Smooth muscle cell of the umbilical artery (primary cell): ENCODE results near the gene SPEM1. TPM values are rescaled to one million over a fixed set of nuclear protein-coding genes. Genes with fewer than 3 reads are reported as not detected.

ENCODE experiments used
- total RNA-seq: library from RNA; depleted of rRNA; stranded (reverse); fragments of >200 nt; gene quantifications from 2 replicates; pipeline ENCODE4 v1.2.3, GENCODE V29; 2014

The SPEM1 gene, protein sequence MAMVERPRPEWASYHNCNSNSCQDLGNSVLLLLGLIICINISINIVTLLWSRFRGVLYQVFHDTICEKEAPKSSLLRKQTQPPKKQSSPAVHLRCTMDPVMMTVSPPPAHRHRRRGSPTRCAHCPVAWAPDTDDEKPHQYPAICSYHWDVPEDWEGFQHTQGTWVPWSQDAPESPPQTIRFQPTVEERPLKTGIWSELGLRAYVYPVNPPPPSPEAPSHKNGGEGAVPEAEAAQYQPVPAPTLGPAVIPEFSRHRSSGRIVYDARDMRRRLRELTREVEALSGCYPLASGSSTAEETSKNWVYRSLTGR
- total RNA-seq, result not detected in 2 replicates

DNA sequence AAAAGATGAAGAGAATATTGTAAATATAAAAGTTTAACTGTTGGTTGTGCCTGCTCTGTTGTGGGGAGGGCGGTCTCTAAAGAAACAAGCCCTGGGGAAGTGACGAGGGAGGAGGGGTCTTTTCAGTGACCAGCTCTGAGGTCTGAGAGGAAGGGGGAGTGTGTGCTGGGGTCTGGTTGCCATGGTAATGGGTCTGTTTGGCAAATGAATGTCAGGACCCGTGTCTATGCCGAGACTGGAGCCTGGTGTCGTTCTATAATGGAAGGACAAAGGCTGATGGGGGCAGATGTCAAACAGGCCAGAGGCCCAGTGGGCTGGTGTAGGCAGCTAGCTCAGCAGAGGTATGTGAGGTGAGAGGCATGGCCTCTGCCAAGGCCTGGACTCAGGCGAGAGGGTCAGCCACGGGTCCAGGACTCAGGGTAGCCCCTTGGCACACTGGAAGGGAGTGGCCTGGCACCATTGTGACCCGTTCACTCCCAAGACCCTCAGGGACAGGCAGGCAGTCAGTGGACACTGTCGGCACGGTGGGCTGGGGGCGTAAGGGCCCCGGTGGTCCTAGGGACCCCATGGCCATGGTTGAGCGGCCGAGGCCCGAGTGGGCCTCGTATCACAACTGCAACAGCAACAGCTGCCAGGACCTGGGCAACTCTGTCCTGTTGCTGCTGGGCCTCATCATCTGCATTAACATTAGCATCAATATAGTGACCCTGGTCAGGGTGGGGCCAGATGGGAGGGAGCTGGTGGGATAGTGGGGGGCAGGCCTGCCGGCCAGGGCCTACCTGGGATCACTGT lies at the start of gene SPEM1:
TSS of gene SPEM1 (plus strand) at position 506 of the 792 bp plus-strand sequence. CDS start at position 567, 61 bp downstream.

DNA sequence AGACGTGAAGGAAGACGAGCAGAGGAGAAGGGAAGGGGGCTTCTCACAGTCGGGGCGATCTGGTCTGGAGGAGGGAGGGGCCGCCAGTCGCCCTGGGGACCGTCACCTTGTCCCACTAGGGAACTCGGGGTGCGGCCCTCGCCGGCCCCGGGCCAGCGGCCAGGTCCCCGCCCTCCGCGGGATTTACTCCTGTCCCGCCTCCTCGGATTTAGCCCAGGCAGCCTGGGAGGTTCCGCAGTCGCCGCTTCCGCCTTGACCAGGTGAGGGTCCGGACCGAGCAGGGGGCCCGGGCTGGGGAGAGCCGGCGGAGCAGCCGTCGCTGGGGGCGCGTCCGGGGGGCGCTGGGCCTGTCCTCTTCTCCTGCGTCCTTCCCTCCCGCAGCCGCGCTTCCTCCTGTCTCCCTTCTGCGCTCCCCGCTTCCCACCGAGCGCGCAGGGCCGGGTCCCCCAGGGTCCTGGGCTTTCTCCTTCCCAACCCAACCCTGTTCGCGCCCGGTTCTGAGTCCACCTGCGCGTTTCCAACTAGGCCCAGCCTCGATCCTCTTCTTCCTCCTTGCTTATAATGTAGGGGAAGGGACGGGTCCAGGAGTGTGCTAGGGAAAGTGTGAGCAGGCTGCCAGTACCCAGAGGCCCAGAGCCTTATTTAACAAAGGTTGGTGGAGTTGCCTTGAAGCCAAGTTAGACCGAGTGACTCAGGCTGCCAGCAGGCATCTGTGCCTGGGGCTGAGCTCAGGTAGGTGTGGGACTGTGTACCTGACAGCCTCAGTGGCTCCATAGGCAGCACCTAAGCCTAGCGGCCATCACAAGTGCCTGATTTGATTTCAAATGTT lies 39.1 kb upstream of the SPEM1 start, which contains the start of gene TNK1:
TSS of gene TNK1 (plus strand) at position 235 of the 829 bp plus-strand sequence. CDS start 1,838 bp downstream, outside the sequence.

DNA sequence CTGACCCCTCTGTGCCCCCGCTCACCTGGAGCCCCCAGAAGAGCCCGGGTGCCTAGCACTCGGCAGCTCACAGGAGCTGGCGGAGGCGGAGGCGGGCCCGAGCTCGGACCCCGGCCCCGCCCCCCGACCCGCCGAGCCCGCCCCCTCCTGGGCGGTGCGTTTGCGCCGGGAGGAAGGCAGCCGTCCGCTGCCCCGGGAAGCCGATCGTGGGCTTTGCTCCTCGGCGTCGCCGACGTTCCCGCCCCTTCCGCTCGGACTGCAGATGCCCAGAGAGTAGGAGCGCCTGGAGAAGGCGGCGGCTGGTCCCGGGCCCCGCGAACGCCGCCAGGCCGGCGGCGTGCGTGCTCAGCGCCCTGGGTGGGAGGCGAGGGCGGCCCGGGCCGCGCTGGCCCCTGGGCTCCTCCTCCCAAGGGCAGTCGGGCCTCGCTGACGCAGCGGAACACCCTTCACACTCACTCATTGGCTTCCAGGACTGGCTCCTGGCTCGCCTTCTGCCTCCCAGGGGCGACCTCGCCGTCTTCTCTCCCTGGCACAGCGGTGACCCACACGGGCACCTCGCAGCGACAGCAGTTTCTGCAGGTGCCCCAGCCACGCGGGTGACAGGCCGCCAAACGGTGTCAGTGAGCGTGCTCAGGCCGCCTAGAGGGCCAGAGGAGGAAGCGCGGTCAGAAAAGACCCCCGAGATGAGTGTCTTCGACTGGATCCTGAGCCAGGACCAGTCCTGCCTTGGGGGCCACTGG lies 25.5 kb upstream of the SPEM1 start, which contains the start of gene PLSCR3:
TSS of gene PLSCR3 (minus strand) at position 74 of the 740 bp plus-strand sequence. CDS start 415 bp downstream, outside the sequence.

GRCh38 chr17:7403977-7404736 lies 16.0 kb upstream of the SPEM1 start, which contains the start of gene TMEM256:
Gene TMEM256 (minus strand): TSS chr17:7404097. CDS start chr17:7404084, 13 bp downstream.

GRCh38 chr17:7407485-7408251 lies 12.5 kb upstream of the SPEM1 start, which contains the start of gene NLGN2:
Gene NLGN2 (plus strand): TSS chr17:7407845. CDS start chr17:7408256, 411 bp downstream.

DNA sequence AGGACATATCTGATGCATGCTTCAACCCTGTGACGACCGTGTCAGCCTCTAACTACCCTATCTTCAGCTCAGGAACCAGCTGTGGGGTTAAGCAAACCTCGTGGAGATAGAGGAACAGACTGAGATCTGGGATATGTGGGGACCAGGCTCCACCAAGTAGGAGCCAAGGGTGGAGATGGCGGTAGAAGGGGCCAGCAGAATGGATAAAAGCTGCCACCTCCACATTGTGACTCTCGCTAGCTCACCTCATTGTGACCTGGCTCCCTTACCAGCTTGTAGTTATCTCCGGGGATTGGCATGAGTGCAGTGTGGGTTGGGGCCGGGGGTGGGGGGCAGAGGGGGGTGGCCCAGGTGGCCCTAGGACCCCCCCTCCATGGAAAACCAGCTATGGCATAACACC lies 5.2 kb downstream of the SPEM1 start, which contains the start of gene SPEM2:
TSS of gene SPEM2 (plus strand) at position 301 of the 400 bp plus-strand sequence. CDS start at position 374, 73 bp downstream.

GRCh38 chr17:7428557-7428956 lies 8.4 kb downstream of the SPEM1 start, which contains the start of gene SPEM3:
Gene SPEM3 (plus strand): TSS chr17:7428857. CDS start chr17:7428903, 46 bp downstream.

GRCh38 chr17:7439462-7440112 lies 19.5 kb downstream of the SPEM1 start, which contains the start of gene FGF11:
Gene FGF11 (plus strand): TSS chr17:7439512. CDS start chr17:7439621, 109 bp downstream.

DNA sequence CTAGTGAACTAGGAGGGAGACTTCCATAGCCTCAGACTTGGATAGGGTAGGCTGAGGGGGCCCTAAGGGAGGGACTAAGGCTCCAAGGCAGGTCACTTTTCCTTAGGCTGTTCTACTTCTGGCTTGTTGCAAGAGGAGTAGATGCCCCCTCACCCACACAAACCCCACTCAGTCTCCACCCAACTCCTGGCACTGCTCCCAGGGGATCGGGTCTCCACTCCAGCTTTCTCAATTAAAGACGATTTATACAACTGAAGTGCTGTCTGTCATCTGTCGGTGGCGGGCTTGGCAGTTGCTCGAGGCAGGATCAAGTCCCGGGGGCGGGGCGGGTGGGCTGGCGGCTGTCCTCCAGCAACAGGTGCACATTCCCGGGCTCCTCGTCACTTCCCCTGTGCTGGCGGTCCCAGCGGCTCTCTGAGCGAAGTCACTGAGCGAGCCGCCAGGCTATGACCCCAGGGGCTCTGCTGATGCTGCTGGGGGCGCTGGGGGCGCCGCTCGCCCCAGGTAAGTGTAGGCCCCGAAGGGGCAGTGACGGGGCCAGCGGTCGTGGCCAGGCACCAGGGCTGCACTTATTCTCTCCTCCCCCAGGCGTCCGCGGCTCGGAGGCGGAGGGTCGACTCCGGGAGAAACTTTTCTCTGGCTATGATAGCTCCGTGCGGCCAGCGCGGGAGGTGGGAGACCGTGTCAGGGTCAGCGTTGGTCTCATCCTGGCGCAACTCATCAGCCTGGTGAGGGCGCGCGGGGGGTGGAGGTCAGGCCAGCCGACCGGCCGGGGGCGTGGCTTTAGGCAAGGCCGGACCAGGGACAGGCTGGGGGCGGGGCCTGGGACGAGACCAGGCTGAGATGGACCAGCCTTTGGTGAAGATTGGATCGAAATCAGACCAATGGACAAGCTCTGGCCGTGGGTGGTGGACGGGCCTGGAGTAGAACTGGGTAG lies 24.8 kb downstream of the SPEM1 start, which contains the start of gene CHRNB1:
TSS of gene CHRNB1 (plus strand) at position 380 of the 937 bp plus-strand sequence. CDS start at position 447, 67 bp downstream.

Other genes with a start within 250 kb of the SPEM1 start
- gene ASGR1, start 241.0 kb upstream of the SPEM1 start, total RNA-seq, result 1.1 and 1.2 TPM in 2 replicates
- gene DLG4, start 200.5 kb upstream of the SPEM1 start, total RNA-seq, result 28.8 and 39.5 TPM in 2 replicates
- gene ACADVL, start 200.4 kb upstream of the SPEM1 start, total RNA-seq, result 209 and 256 TPM in 2 replicates
- gene DVL2, start 185.8 kb upstream of the SPEM1 start, total RNA-seq, result 60.4 and 61.2 TPM in 2 replicates
- 33.0 and 41.3 TPM in 2 replicates for gene PHF23, start 180.9 kb upstream of the SPEM1 start, total RNA-seq
- 153 and 179 TPM in 2 replicates for gene GABARAP, start 177.9 kb upstream of the SPEM1 start, total RNA-seq
- gene CTDNEP1, start 168.6 kb upstream of the SPEM1 start, total RNA-seq, result 32.1 and 51.9 TPM in 2 replicates
- 23.2 and 30.9 TPM in 2 replicates for gene ELP5, start 168.1 kb upstream of the SPEM1 start, total RNA-seq
- gene CLDN7, start 157.8 kb upstream of the SPEM1 start, total RNA-seq, result 0.60 TPM in 1 of 2 replicates, not detected in the other
- gene SLC2A4, start 138.6 kb upstream of the SPEM1 start, total RNA-seq, result not detected in 2 replicates
- not detected in 2 replicates for gene YBX2, start 125.7 kb upstream of the SPEM1 start, total RNA-seq
- gene EIF5A, start 112.7 kb upstream of the SPEM1 start, total RNA-seq, result 513 and 520 TPM in 2 replicates
- gene GPS2, start 105.0 kb upstream of the SPEM1 start, total RNA-seq, result 24.6 and 29.5 TPM in 2 replicates
- 20.8 and 24.0 TPM in 2 replicates for gene NEURL4, start 91.0 kb upstream of the SPEM1 start, total RNA-seq
- 0.09 and 4.8 TPM in 2 replicates for gene ACAP1, start 83.8 kb upstream of the SPEM1 start, total RNA-seq
- gene KCTD11, start 68.2 kb upstream of the SPEM1 start, total RNA-seq, result 14.6 and 15.1 TPM in 2 replicates
- not detected in 2 replicates for gene TMEM95, start 65.2 kb upstream of the SPEM1 start, total RNA-seq
- 0.09 and 1.2 TPM in 2 replicates for gene TNK1, start 39.2 kb upstream of the SPEM1 start, total RNA-seq
- gene PLSCR3, start 25.8 kb upstream of the SPEM1 start, total RNA-seq, result 22.3 and 65.3 TPM in 2 replicates
- 34.6 and 80.8 TPM in 2 replicates for gene TMEM256, start 16.2 kb upstream of the SPEM1 start, total RNA-seq
- gene NLGN2, start 12.5 kb upstream of the SPEM1 start, total RNA-seq, result 15.1 and 24.1 TPM in 2 replicates
- gene SPEM2, start 5.3 kb downstream of the SPEM1 start, total RNA-seq, result not detected in 2 replicates
- gene SPEM3, start 8.5 kb downstream of the SPEM1 start, total RNA-seq, result not detected in 2 replicates
- 1.8 and 3.6 TPM in 2 replicates for gene TMEM102, start 15.1 kb downstream of the SPEM1 start, total RNA-seq
- 5.3 and 7.2 TPM in 2 replicates for gene FGF11, start 19.2 kb downstream of the SPEM1 start, total RNA-seq
- gene CHRNB1, start 24.7 kb downstream of the SPEM1 start, total RNA-seq, result 3.4 and 6.2 TPM in 2 replicates
- gene ZBTB4, start 59.3 kb downstream of the SPEM1 start, total RNA-seq, result 19.6 and 28.2 TPM in 2 replicates
- gene SLC35G6, start 61.1 kb downstream of the SPEM1 start, total RNA-seq, result not detected in 2 replicates
- 89.1 and 138 TPM in 2 replicates for gene POLR2A, start 64.0 kb downstream of the SPEM1 start, total RNA-seq
- gene TNFSF12, start 128.7 kb downstream of the SPEM1 start, total RNA-seq, result 7.4 and 16.3 TPM in 2 replicates
- gene TNFSF13, start 138.4 kb downstream of the SPEM1 start, total RNA-seq, result 0.83 TPM in 1 of 2 replicates, not detected in the other
- gene SENP3, start 141.6 kb downstream of the SPEM1 start, total RNA-seq, result 64.1 and 68.3 TPM in 2 replicates
- gene CD68, start 159.3 kb downstream of the SPEM1 start, total RNA-seq, result 5.6 and 14.5 TPM in 2 replicates
- gene MPDU1, start 163.5 kb downstream of the SPEM1 start, total RNA-seq, result 66.1 and 69.8 TPM in 2 replicates
- 0.30 and 0.32 TPM in 2 replicates for gene SOX15, start 169.8 kb downstream of the SPEM1 start, total RNA-seq
- gene FXR2, start 194.6 kb downstream of the SPEM1 start, total RNA-seq, result 50.5 and 56.3 TPM in 2 replicates
- 18.7 and 37.4 TPM in 2 replicates for gene SAT2, start 207.5 kb downstream of the SPEM1 start, total RNA-seq
- 0.37 TPM in 1 of 2 replicates, not detected in the other for gene SHBG, start 209.8 kb downstream of the SPEM1 start, total RNA-seq
- not detected in 2 replicates for gene ATP1B2, start 230.6 kb downstream of the SPEM1 start, total RNA-seq